ENCODE data around the gene KLHL24.
"Not testable (repeated sequence)": the region's sequence is repeated elsewhere in the genome, so short reads cannot be mapped to it uniquely, and the experiment has no call there.

The KLHL24 gene

DNA sequence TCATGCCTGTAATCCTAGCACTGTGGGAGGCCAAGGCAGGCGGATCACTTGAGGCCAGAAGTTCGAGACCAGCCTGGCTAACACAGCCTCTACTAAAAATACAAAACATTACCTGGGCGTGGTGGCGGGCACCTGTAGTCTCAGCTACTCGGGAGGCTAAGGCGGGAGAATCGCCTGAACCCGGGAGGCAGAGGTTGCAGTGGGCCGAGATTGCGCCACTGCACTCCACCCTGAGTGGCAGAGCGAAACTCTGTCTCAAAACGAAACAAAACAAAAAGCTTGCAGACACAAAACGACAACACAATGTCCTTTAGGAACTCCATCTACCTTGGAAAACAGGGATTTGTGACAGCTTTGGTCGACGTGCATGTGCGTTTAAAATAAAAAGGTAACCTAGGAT is 716 bp upstream of the KLHL24 start:
- peaks cover 5% of the 10 kb centered on the region for H3K4me1 ChIP-seq (ENCODE audit: control insufficient read depth, insufficient read depth, low read length)
- peak overlapping the region; percentile 99 for H3K4me3 ChIP-seq (ENCODE audit: insufficient read depth, low read depth, low read length)
- H3K27me3 ChIP-seq (ENCODE audit: control insufficient read depth, insufficient read depth, low read length, poor library complexity, severe bottlenecking), result no peaks in the 10 kb centered on the region
- H3K9me3 ChIP-seq (ENCODE audit: control insufficient read depth, low read length), result no peaks in the 10 kb centered on the region
- no peaks in the 10 kb centered on the region for H3K36me3 ChIP-seq (ENCODE audit: control insufficient read depth, insufficient read depth, low read length)
- H3K27ac ChIP-seq (ENCODE audit: insufficient read depth, low read depth, low read length, poor library complexity, severe bottlenecking), result no peak overlapping the region
- 83 to 87% methylated on average over 16 of the region's 16 CpGs for WGBS, 2 experiments

- H3K27ac ChIP-seq (ENCODE audit: insufficient read depth, low read depth, low read length, poor library complexity, severe bottlenecking), result peak overlapping the region; percentile 99
- H3K4me3 ChIP-seq (ENCODE audit: insufficient read depth, low read depth, low read length), result peak overlapping the region; percentile 99
- no peaks in the 10 kb centered on the region for H3K27me3 ChIP-seq (ENCODE audit: control insufficient read depth, insufficient read depth, low read length, poor library complexity, severe bottlenecking)
- WGBS, 2 experiments, result 6 to 10% methylated on average over 9 of the region's 9 CpGs
- H3K36me3 ChIP-seq (ENCODE audit: control insufficient read depth, insufficient read depth, low read length), result no peaks in the 10 kb centered on the region
- H3K4me1 ChIP-seq (ENCODE audit: control insufficient read depth, insufficient read depth, low read length), result peaks cover 5% of the 10 kb centered on the region
- H3K9me3 ChIP-seq (ENCODE audit: control insufficient read depth, low read length), result no peaks in the 10 kb centered on the region
Observed at GRCh38 chr3:183635107-183635430, 354 bp upstream of the KLHL24 start.

GRCh38 chr3:183636221-183637105 is 1.0 kb downstream of the KLHL24 start:
- no peaks in the 10 kb centered on the region for H3K36me3 ChIP-seq (ENCODE audit: control insufficient read depth, insufficient read depth, low read length)
- no peaks in the 10 kb centered on the region for H3K9me3 ChIP-seq (ENCODE audit: control insufficient read depth, low read length)
- H3K4me1 ChIP-seq (ENCODE audit: control insufficient read depth, insufficient read depth, low read length), result peaks cover 5% of the 10 kb centered on the region
- H3K27ac ChIP-seq (ENCODE audit: insufficient read depth, low read depth, low read length, poor library complexity, severe bottlenecking), result peak overlapping the region; percentile 99
- no peaks in the 10 kb centered on the region for H3K27me3 ChIP-seq (ENCODE audit: control insufficient read depth, insufficient read depth, low read length, poor library complexity, severe bottlenecking)
- H3K4me3 ChIP-seq (ENCODE audit: insufficient read depth, low read depth, low read length), result peak overlapping the region; percentile 99
- WGBS, 2 experiments, result 0% methylated on average over 84 of the region's 84 CpGs

- no peaks in the 10 kb centered on the region for H3K9me3 ChIP-seq (ENCODE audit: control insufficient read depth, low read length)
- no peaks in the 10 kb centered on the region for H3K36me3 ChIP-seq (ENCODE audit: control insufficient read depth, insufficient read depth, low read length)
- no peaks in the 10 kb centered on the region for H3K27me3 ChIP-seq (ENCODE audit: control insufficient read depth, insufficient read depth, low read length, poor library complexity, severe bottlenecking)
- H3K4me1 ChIP-seq (ENCODE audit: control insufficient read depth, insufficient read depth, low read length), result peaks cover 5% of the 10 kb centered on the region
- WGBS, 2 experiments, result 72 to 78% methylated on average over 6 of the region's 6 CpGs
- H3K4me3 ChIP-seq (ENCODE audit: insufficient read depth, low read depth, low read length), result peak overlapping the region; percentile 99
- peak overlapping the region; percentile 99 for H3K27ac ChIP-seq (ENCODE audit: insufficient read depth, low read depth, low read length, poor library complexity, severe bottlenecking)
Observed at GRCh38 chr3:183637106-183637486, 1.7 kb downstream of the KLHL24 start.

DNA sequence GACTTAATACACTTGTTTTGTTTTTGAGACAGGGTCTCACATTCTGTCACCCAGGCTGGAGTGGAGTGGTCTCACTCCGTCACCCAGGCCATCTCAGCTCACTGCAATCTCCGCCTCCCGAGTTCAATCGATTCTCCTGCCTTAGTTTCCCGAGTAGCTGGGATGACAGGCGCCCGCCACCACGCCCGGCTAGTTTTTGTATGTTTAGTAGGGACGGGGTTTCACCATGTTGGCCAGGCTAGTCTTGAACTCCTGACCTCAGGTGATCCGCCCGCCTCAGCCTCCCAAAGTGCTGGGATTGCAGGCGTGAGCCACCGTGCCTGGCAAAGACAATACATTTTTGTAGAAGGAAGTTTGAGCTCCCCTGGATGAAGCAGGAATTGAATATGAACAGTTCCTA is 2.2 kb downstream of the KLHL24 start:
- not testable (repeated sequence) for H3K4me1 ChIP-seq (ENCODE audit: control insufficient read depth, insufficient read depth, low read length); H3K27ac ChIP-seq (ENCODE audit: insufficient read depth, low read depth, low read length, poor library complexity, severe bottlenecking); H3K4me3 ChIP-seq (ENCODE audit: insufficient read depth, low read depth, low read length); H3K9me3 ChIP-seq (ENCODE audit: control insufficient read depth, low read length); H3K27me3 ChIP-seq (ENCODE audit: control insufficient read depth, insufficient read depth, low read length, poor library complexity, severe bottlenecking); H3K36me3 ChIP-seq (ENCODE audit: control insufficient read depth, insufficient read depth, low read length)
- WGBS, 2 experiments, result 94 to 96% methylated on average over 14 of the region's 14 CpGs

- no peak overlapping the region for H3K4me3 ChIP-seq (ENCODE audit: insufficient read depth, low read depth, low read length)
- no peaks in the 10 kb centered on the region for H3K36me3 ChIP-seq (ENCODE audit: control insufficient read depth, insufficient read depth, low read length)
- H3K9me3 ChIP-seq (ENCODE audit: control insufficient read depth, low read length), result no peaks in the 10 kb centered on the region
- H3K27ac ChIP-seq (ENCODE audit: insufficient read depth, low read depth, low read length, poor library complexity, severe bottlenecking), result no peak overlapping the region
- no peaks in the 10 kb centered on the region for H3K27me3 ChIP-seq (ENCODE audit: control insufficient read depth, insufficient read depth, low read length, poor library complexity, severe bottlenecking)
- 92 to 96% methylated on average over 5 to 6 of the region's 6 CpGs for WGBS, 2 experiments
- H3K4me1 ChIP-seq (ENCODE audit: control insufficient read depth, insufficient read depth, low read length), result peaks cover 5% of the 10 kb centered on the region
Observed at GRCh38 chr3:183638101-183638852, 2.9 kb downstream of the KLHL24 start.

GRCh38 chr3:183640635-183641034 is 5.2 kb downstream of the KLHL24 start:
- not testable (repeated sequence) for H3K4me3 ChIP-seq (ENCODE audit: insufficient read depth, low read depth, low read length); H3K4me1 ChIP-seq (ENCODE audit: control insufficient read depth, insufficient read depth, low read length); H3K27me3 ChIP-seq (ENCODE audit: control insufficient read depth, insufficient read depth, low read length, poor library complexity, severe bottlenecking); H3K27ac ChIP-seq (ENCODE audit: insufficient read depth, low read depth, low read length, poor library complexity, severe bottlenecking); H3K9me3 ChIP-seq (ENCODE audit: control insufficient read depth, low read length); H3K36me3 ChIP-seq (ENCODE audit: control insufficient read depth, insufficient read depth, low read length)
- 91 to 94% methylated on average over 11 of the region's 11 CpGs for WGBS, 2 experiments

- Histone ChIP-seq H3K27me3 (ENCODE audit: control insufficient read depth, insufficient read depth, low read length, poor library complexity, severe bottlenecking) (no peaks in the 10 kb centered on the region), H3K4me1 (ENCODE audit: control insufficient read depth, insufficient read depth, low read length) (peaks cover 5% of the 10 kb centered on the region), H3K36me3 (ENCODE audit: control insufficient read depth, insufficient read depth, low read length) (peaks cover 4% of the 10 kb centered on the region), H3K9me3 (ENCODE audit: control insufficient read depth, low read length) (no peaks in the 10 kb centered on the region), H3K4me3 (ENCODE audit: insufficient read depth, low read depth, low read length) (no peak overlapping the region), H3K27ac (ENCODE audit: insufficient read depth, low read depth, low read length, poor library complexity, severe bottlenecking) (no peak overlapping the region)
- WGBS, 2 experiments, result 88 to 100% methylated on average over 2 of the region's 2 CpGs
Observed at GRCh38 chr3:183641882-183642281, 6.5 kb downstream of the KLHL24 start.

DNA sequence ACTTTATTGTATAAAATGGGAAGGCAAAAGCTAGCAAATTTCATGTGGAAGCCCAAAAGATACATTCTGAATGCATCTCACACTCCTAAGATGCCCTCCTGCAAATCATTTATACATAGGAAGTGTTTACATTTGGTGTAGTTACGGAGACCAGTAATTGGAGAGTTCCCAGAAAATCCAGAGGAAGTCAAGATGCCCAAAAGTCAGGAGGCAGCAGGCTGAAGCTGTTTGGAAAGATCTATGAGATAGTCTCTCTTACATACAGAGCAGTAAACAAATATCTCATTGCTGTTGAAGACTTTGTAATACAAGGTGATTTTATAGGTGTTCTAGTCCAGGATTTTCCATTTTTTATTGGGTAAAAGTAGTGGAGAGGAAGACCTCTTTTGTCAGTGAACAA is 8.8 kb downstream of the KLHL24 start:
- Histone ChIP-seq H3K27me3 (ENCODE audit: control insufficient read depth, insufficient read depth, low read length, poor library complexity, severe bottlenecking) (no peaks in the 10 kb centered on the region), H3K4me3 (ENCODE audit: insufficient read depth, low read depth, low read length) (no peak overlapping the region), H3K9me3 (ENCODE audit: control insufficient read depth, low read length) (no peaks in the 10 kb centered on the region), H3K4me1 (ENCODE audit: control insufficient read depth, insufficient read depth, low read length) (no peaks in the 10 kb centered on the region), H3K36me3 (ENCODE audit: control insufficient read depth, insufficient read depth, low read length) (peaks cover 4% of the 10 kb centered on the region), H3K27ac (ENCODE audit: insufficient read depth, low read depth, low read length, poor library complexity, severe bottlenecking) (no peak overlapping the region)
- WGBS, 2 experiments, result 100% methylated on average over 1 of the region's 1 CpG

DNA sequence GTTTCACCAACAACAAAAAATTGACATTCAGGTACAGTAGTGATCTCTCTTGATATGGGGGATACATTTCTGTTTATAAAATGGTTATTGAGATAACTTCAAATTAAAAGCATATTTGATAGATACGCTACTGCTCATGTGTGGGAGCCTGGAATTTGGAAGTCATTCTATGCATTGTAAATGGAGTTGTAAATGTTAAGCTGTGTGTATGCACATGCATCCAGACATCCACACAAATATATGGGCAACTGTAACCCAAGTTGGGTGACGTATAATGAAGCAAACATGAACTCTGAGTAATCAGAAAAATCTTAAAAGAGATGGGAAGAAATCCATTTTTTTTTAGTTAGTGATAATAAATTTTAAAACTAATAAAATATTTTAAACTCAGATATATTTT is 9.8 kb downstream of the KLHL24 start:
- Histone ChIP-seq H3K27me3 (ENCODE audit: control insufficient read depth, insufficient read depth, low read length, poor library complexity, severe bottlenecking) (no peaks in the 10 kb centered on the region), H3K9me3 (ENCODE audit: control insufficient read depth, low read length) (no peaks in the 10 kb centered on the region), H3K4me3 (ENCODE audit: insufficient read depth, low read depth, low read length) (no peak overlapping the region), H3K27ac (ENCODE audit: insufficient read depth, low read depth, low read length, poor library complexity, severe bottlenecking) (no peak overlapping the region), H3K36me3 (ENCODE audit: control insufficient read depth, insufficient read depth, low read length) (peaks cover 6% of the 10 kb centered on the region), H3K4me1 (ENCODE audit: control insufficient read depth, insufficient read depth, low read length) (no peaks in the 10 kb centered on the region)
- WGBS, 2 experiments, result 86 to 89% methylated on average over 1 of the region's 2 CpGs
